ENCODE measurements around the gene COPRS. TPM values are rescaled to one million over a fixed set of nuclear protein-coding genes. Genes with fewer than 3 reads are reported as not detected.

Gene COPRS
- total RNA-seq, 1 experiment from 2014 or later: 37.5 TPM

DNA sequence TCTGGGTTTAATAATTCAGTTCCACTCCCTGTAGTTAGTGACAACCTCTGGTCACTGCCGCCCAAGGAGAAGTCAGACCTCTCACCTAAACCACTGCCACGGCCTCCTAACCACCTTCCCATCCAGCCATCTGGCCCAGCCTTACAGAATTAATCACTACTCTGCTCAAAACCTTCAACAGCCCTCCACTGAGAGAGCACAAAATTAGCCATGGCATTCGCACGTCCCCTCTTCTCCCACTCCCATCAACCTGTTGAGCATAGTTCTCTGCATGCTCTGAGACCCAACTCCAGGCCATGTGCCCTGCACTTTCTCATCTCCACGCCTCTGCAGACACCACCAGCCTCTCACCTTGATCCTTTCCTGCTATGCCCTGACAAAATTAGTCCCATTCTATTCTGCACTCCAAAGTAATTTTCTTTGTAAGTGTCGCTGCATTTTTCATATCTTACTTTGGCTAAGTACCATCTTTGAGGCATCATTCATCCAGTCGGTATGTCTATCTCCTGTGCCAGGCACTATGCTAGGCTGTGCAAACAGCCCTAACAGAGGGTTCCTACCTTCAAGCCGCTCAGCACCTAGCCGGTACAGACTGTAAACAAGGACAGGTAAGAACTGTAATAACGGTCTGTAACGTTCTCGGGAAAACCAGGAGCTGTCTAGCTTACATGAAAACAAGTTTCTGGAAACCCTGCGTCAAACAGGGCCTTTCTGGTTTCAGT lies 963 bp downstream of the COPRS start:
- POLR2A ChIA-PET: no interaction called here

More for the DNA sequence above, 963 bp downstream of the COPRS start:
- H3K4me3 Mint-ChIP-seq: peak overlapping the region; percentile 67
- no peaks in the 10 kb centered on the region for H3K9me3 Mint-ChIP-seq
- ATAC-seq (peak; percentile 19), DNase-seq (ENCODE audit: low spot score) (no peak)
- peaks cover 7% of the 10 kb centered on the region for H3K36me3 Mint-ChIP-seq
- H3K27me3 Mint-ChIP-seq (ENCODE audit: low read depth): peaks cover 6% of the 10 kb centered on the region; the same call in 1 of the 2 replicates
- no peak for TF ChIP-seq CBFB (CRISPR knock-in tag; IDR thresholded peaks at IDR 0.05; ENCODE audit: low read depth)
- TF ChIP-seq PRRX2 (CRISPR knock-in tag; IDR thresholded peaks at IDR 0.05): no peak
- no peak for TF ChIP-seq NR3C1 (CRISPR knock-in tag; conservative IDR thresholded peaks at IDR 0.05; ENCODE audit: low read depth)
- no peak for TF ChIP-seq ETV6 (CRISPR knock-in tag; IDR thresholded peaks at IDR 0.05)
- no peak for TF ChIP-seq JUN (CRISPR knock-in tag; IDR thresholded peaks at IDR 0.05)
- no peak for TF ChIP-seq IRF2 (CRISPR knock-in tag; IDR thresholded peaks at IDR 0.05; ENCODE audit: borderline replicate concordance, low read depth)
- TF ChIP-seq, protein P1, sequence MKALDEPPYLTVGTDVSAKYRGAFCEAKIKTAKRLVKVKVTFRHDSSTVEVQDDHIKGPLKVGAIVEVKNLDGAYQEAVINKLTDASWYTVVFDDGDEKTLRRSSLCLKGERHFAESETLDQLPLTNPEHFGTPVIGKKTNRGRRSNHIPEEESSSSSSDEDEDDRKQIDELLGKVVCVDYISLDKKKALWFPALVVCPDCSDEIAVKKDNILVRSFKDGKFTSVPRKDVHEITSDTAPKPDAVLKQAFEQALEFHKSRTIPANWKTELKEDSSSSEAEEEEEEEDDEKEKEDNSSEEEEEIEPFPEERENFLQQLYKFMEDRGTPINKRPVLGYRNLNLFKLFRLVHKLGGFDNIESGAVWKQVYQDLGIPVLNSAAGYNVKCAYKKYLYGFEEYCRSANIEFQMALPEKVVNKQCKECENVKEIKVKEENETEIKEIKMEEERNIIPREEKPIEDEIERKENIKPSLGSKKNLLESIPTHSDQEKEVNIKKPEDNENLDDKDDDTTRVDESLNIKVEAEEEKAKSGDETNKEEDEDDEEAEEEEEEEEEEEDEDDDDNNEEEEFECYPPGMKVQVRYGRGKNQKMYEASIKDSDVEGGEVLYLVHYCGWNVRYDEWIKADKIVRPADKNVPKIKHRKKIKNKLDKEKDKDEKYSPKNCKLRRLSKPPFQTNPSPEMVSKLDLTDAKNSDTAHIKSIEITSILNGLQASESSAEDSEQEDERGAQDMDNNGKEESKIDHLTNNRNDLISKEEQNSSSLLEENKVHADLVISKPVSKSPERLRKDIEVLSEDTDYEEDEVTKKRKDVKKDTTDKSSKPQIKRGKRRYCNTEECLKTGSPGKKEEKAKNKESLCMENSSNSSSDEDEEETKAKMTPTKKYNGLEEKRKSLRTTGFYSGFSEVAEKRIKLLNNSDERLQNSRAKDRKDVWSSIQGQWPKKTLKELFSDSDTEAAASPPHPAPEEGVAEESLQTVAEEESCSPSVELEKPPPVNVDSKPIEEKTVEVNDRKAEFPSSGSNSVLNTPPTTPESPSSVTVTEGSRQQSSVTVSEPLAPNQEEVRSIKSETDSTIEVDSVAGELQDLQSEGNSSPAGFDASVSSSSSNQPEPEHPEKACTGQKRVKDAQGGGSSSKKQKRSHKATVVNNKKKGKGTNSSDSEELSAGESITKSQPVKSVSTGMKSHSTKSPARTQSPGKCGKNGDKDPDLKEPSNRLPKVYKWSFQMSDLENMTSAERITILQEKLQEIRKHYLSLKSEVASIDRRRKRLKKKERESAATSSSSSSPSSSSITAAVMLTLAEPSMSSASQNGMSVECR (CRISPR knock-in tag; IDR thresholded peaks at IDR 0.05; ENCODE audit: borderline replicate concordance): no peak
- no peak for TF ChIP-seq ZNF219 (CRISPR knock-in tag; IDR thresholded peaks at IDR 0.05; ENCODE audit: borderline replicate concordance)
- TF ChIP-seq TCF7 (CRISPR knock-in tag; IDR thresholded peaks at IDR 0.05; ENCODE audit: low read depth): no peak
- TF ChIP-seq, protein P2, sequence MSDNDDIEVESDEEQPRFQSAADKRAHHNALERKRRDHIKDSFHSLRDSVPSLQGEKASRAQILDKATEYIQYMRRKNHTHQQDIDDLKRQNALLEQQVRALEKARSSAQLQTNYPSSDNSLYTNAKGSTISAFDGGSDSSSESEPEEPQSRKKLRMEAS (CRISPR knock-in tag; IDR thresholded peaks at IDR 0.05): no peak
- TF ChIP-seq, protein P3, sequence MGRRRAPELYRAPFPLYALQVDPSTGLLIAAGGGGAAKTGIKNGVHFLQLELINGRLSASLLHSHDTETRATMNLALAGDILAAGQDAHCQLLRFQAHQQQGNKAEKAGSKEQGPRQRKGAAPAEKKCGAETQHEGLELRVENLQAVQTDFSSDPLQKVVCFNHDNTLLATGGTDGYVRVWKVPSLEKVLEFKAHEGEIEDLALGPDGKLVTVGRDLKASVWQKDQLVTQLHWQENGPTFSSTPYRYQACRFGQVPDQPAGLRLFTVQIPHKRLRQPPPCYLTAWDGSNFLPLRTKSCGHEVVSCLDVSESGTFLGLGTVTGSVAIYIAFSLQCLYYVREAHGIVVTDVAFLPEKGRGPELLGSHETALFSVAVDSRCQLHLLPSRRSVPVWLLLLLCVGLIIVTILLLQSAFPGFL (CRISPR knock-in tag; IDR thresholded peaks at IDR 0.05; ENCODE audit: borderline replicate concordance): no peak
- TF ChIP-seq, protein P4, sequence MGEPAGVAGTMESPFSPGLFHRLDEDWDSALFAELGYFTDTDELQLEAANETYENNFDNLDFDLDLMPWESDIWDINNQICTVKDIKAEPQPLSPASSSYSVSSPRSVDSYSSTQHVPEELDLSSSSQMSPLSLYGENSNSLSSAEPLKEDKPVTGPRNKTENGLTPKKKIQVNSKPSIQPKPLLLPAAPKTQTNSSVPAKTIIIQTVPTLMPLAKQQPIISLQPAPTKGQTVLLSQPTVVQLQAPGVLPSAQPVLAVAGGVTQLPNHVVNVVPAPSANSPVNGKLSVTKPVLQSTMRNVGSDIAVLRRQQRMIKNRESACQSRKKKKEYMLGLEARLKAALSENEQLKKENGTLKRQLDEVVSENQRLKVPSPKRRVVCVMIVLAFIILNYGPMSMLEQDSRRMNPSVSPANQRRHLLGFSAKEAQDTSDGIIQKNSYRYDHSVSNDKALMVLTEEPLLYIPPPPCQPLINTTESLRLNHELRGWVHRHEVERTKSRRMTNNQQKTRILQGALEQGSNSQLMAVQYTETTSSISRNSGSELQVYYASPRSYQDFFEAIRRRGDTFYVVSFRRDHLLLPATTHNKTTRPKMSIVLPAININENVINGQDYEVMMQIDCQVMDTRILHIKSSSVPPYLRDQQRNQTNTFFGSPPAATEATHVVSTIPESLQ (CRISPR knock-in tag; IDR thresholded peaks at IDR 0.05): no peak
- TF ChIP-seq RORB (CRISPR knock-in tag; IDR thresholded peaks at IDR 0.05): no peak
- TF ChIP-seq OVOL2 (CRISPR knock-in tag; IDR thresholded peaks at IDR 0.05; ENCODE audit: borderline replicate concordance): no peak
- TF ChIP-seq, protein P5, sequence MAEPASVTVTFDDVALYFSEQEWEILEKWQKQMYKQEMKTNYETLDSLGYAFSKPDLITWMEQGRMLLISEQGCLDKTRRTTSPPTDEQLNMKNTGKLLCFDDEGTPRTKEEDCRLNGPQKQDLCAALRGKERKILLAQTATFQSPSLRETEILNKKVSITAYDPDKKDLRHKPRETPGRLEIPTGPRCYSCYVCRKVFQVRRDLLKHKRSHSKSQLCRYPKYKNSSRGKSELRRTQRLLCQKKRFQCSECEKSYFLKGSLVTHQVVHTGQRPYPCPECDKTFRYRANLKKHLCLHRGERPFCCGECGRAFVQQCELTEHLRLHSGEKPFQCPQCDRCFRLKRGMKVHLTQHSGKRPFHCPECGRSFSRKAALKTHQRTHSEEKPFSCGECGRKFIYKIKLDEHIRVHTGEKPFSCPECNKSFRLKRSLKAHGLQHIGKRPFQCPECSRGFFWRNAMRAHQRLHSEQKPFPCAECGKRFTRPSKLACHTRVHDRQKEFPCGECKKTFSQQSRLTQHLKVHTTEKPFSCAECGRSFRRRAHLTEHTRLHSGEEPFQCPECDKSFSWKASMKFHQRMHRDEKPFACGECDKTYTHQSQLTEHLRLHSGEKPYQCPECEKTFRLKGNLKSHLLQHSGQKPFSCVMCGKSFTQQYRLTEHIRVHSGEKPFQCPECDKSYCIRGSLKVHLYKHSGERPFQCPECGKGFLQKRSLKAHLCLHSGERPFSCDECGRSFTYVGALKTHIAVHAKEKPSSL (CRISPR knock-in tag; conservative IDR thresholded peaks at IDR 0.05): no peak
- TF ChIP-seq, protein P6, sequence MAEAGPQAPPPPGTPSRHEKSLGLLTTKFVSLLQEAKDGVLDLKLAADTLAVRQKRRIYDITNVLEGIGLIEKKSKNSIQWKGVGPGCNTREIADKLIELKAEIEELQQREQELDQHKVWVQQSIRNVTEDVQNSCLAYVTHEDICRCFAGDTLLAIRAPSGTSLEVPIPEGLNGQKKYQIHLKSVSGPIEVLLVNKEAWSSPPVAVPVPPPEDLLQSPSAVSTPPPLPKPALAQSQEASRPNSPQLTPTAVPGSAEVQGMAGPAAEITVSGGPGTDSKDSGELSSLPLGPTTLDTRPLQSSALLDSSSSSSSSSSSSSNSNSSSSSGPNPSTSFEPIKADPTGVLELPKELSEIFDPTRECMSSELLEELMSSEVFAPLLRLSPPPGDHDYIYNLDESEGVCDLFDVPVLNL (CRISPR knock-in tag; IDR thresholded peaks at IDR 0.05; ENCODE audit: borderline replicate concordance, low read depth): no peak
- H3K4me1 Mint-ChIP-seq: peaks cover 19% of the 10 kb centered on the region
- no peak overlapping the region for H3K27ac Mint-ChIP-seq
- CTCF ChIA-PET: interaction anchor here (0.5 to 2.8 kb wide), 4 partner anchors 14 to 316 kb away, joined by 4 to 15 read pairs (median 8); partner anchors contain the start of gene UTP6
